Stimulated activated CD8-positive, alpha-beta memory T cell treated with anti-CD3 and anti-CD28 coated beads, Interleukin-4, amount 100 ng/mL, for 4 hours (primary cell): ENCODE data around the gene B3GNT4.
"Not testable (repeated sequence)": the region's sequence is repeated elsewhere in the genome, so short reads cannot be mapped to it uniquely, and the experiment has no call there.

Experiments used
- DNase-seq, 2 donors: peaks; one replicate each; pipeline ENCODE4 v3.0.0-alpha.2; 2020; ENCODE audit warnings: low read depth in 2 of 2, low spot score in 1 of 2

Gene B3GNT4

GRCh38 chr12:122187466-122187865 is 16.0 kb upstream of the B3GNT4 start:
- DNase-seq = no peak

DNA sequence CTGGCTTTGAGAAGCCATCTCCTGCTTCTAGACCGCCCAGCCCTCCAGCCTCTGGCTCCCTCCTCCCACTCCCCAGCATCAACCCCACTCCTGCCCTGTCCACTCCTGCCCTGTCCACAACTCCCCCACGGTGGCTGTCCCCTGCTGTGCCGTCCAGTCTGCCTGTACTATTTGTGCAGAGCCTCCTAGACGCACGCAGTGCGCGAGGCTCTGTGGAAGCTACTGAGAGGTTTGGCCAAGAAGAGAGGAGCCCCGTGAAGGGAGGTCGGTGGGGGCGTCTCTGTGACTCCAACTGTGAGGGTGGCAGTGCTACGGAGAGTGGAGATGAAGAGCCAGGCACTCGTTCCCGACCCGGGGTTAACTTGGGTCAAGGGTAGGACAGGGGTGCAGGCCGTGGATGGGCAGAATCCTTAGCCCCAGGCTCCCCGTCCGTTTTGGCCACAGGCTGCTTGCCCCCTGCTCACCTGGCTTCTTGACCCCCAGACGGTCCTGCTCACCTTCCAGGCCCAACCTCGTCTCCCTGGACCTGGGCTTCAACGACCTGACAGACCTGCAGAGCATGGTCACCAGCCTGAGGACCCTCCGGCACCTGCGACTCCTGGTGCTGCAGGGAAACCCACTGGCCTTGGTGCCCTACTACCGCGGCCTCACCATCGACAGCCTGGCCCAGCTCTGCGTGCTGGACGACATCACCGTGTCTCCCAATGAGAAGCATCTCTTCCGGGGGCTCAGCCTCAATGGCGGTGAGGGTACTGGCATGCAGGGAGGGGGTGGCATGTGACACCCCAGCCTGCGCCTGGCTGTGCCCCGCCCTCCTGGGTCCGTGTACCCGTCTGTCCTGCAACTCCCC is 13.7 kb upstream of the B3GNT4 start:
- no peak for DNase-seq

- peak; percentile 43 to 46 for DNase-seq
These were observed 12.5 kb upstream of the B3GNT4 start for GRCh38 chr12:122190842-122191668.

- no peak for DNase-seq
These were observed 11.1 kb upstream of the B3GNT4 start for GRCh38 chr12:122192441-122192840.

GRCh38 chr12:122194804-122195203 is 8.7 kb upstream of the B3GNT4 start:
- DNase-seq = no peak

- no peak for DNase-seq
These were observed 8.1 kb upstream of the B3GNT4 start for GRCh38 chr12:122195405-122195804.

- no peak for DNase-seq
These were observed 5.9 kb upstream of the B3GNT4 start for GRCh38 chr12:122197612-122197966.

GRCh38 chr12:122199484-122200355 is 3.8 kb upstream of the B3GNT4 start:
- DNase-seq = no peak

DNA sequence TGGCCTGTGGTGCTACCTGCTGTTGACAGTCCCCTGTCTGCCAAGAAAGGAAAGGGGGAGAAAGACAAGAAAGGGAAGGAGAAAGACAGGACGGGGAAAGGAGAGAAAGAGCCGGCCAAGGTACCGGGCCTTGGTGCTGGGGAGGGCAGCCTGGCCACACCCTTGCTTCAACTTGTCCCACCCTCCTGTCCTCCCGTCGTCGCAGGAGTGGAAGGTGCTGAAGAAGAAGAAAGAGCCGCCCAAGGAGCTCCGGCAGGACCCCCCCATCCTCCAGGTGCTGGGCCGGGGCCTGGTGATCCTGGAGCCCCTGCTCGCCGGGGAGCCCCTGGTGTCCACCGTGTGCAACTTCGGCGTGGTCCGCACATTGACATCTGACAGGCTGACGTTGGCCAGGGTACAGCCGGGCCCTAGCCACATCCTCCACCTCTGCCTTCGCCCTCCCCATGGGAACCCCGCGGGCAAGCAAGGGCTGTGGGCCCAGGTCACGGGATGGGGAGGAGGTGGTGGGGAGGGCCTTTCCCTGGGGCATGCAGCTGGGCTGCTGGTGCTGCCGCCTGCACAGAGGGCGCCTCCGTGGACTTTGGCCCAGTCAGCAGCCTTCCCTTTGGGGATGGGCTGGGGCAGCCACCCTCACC is 2.9 kb upstream of the B3GNT4 start:
- DNase-seq = no peak

- DNase-seq = no peak
These were observed 2.1 kb upstream of the B3GNT4 start for GRCh38 chr12:122201381-122201780.

DNA sequence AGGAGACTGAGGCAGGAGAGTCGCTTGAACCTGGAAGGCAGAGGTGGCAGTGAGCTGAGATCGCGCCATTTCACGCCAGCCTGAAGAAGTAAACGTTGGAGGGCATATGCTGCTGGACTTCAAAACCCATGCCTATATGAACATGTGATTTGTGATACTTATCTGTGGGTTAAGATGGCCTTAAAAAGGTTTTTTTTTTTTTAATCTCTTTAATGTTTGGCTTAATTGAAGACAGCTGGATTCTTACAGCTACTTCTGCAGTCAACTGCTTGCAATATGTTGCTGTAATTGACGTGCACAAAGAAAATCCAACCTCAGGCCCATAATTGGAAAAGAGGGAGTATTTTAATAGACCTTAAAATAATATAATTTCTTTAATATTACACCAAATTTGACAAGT is 1.5 kb upstream of the B3GNT4 start:
- DNase-seq = no peak

GRCh38 chr12:122202811-122203210 is 698 bp upstream of the B3GNT4 start:
- DNase-seq = not testable (repeated sequence)

- DNase-seq = no peak
These were observed 901 bp downstream of the B3GNT4 start for GRCh38 chr12:122204167-122205052.

DNA sequence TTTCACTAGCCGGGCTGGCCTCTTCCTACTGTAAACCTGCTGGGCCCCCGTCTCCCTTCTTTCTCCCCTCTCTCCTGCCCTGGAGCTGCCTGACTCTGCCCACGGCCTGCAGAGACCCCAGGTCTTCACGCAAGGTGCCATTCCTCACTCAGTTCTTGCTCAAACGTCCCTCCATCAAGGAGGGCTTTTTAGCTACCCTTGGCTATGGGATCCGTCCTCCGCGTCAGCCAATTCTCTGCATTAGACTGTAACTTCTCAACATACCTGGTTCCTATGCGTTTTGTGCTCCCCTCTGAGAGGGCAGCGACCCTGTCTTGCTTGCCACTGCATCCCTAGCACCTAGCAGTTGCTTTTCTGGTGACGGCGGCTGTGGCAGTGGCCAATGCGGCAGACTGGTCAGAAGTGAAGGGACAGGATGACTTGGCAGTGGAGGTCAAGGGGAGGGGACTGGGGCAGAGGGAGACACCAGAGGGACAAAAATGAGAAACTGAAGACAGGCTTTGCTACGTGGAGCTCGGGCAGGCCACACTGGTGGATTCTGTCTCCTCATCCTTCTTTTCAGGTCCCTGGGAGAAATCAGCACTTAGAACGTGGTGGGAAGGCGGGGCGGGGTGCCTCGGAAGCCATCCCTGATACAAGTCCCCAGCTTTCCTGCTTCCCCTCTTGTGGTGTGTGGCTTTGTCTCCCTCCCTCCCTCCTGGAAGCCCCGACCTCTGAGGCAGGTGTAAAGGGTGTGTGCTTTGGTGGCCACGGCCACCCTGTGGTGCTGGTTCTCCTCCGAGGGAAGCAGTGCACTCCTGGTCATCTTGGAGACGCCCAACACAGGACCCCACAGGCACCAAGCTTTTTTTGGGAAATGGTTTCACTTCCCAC is 1.8 kb downstream of the B3GNT4 start:
- DNase-seq = no peak

- no peak for DNase-seq
These were observed 2.8 kb downstream of the B3GNT4 start for GRCh38 chr12:122206111-122206881.

DNA sequence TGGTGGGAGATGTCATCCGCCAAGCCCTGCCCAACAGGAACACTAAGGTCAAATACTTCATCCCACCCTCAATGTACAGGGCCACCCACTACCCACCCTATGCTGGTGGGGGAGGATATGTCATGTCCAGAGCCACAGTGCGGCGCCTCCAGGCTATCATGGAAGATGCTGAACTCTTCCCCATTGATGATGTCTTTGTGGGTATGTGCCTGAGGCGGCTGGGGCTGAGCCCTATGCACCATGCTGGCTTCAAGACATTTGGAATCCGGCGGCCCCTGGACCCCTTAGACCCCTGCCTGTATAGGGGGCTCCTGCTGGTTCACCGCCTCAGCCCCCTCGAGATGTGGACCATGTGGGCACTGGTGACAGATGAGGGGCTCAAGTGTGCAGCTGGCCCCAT is 3.5 kb downstream of the B3GNT4 start:
- no peak for DNase-seq

DNA sequence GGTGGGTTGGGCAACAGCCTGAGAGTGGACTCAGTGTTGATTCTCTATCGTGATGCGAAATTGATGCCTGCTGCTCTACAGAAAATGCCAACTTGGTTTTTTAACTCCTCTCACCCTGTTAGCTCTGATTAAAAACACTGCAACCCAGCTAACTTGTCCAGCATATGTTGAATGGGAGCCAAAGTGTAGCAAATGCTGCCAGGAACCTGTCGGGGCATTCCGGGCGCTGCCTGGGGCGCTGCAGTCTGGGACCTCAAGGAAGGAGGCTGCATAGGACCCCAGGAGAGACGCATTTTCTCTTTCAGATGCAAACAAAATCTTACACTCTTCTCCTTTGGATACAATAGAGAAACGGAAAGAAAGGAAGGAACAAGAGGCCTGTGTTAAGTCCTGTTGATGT is 3.9 kb downstream of the B3GNT4 start:
- DNase-seq = no peak
